H1 (cell line): ENCODE measurements around the gene SLC31A2. TPM values are rescaled to one million over a fixed set of nuclear protein-coding genes. Genes with fewer than 3 reads are reported as not detected.
"Not testable (repeated sequence)": the region's sequence is repeated elsewhere in the genome, so short reads cannot be mapped to it uniquely, and the experiment has no call there.

Source experiments
- CTCF ChIA-PET: fragments of 300-600 bp; sonication (Branson Sonifier 250); formaldehyde crosslinking; loops from one replicate; lab custom pipeline; 2021; ENCODE audit not compliant: partially characterized antibody; lab: Charles Lee
- POLR2A ChIA-PET: fragments of 300-600 bp; sonication (Branson Sonifier 250); formaldehyde crosslinking; loops from one replicate; lab custom pipeline; 2021; ENCODE audit warnings: inconsistent platforms; ENCODE audit not compliant: partially characterized antibody; lab: Charles Lee
- DNase-seq, 2 experiments: peaks; one replicate each; pipeline versions ENCODE4 v3.0.0 to v3.0.0-alpha.2; 2010 to 2022; ENCODE audit warnings: low spot score in 2 of 2, low read depth in 1 of 2, mixed read lengths in 1 of 2
- FAIRE-seq: peaks from 2 replicates; lab custom pipeline; 2011; peaks lifted over from hg19 to GRCh38; lab: Jason Lieb, UNC
- H2AFZ ChIP-seq: 2 replicates; pipeline ENCODE4 v1.8.1; 2012; ENCODE audit warnings: low read length, inconsistent platforms
- H2AK5ac ChIP-seq: 2 replicates; pipeline ENCODE4 v1.6.1; 2013; ENCODE audit warnings: low read depth, low read length
- H2BK120ac ChIP-seq: replicated peaks from 2 replicates; pipeline ENCODE3; 2013; ENCODE audit warnings: low read depth, low read length, inconsistent platforms
- H2BK12ac ChIP-seq: 2 replicates; pipeline ENCODE4 v1.6.1; 2013; ENCODE audit warnings: low read depth, low read length
- H2BK15ac ChIP-seq: 2 replicates; pipeline ENCODE4 v1.6.1; 2013; ENCODE audit warnings: low read length
- H2BK20ac ChIP-seq: 2 replicates; pipeline ENCODE4 v1.6.1; 2013; ENCODE audit warnings: low read length
- H2BK5ac ChIP-seq: 2 replicates; pipeline ENCODE4 v1.6.1; 2013; ENCODE audit warnings: low read depth, low read length
- H3K14ac ChIP-seq: 2 replicates; pipeline ENCODE4 v1.6.1; 2013; ENCODE audit warnings: inconsistent platforms; ENCODE audit not compliant: insufficient read length
- H3K18ac ChIP-seq: 2 replicates; pipeline ENCODE4 v1.6.1; 2013; ENCODE audit warnings: low read length; ENCODE audit errors: extremely low read depth
- H3K23ac ChIP-seq: 2 replicates; pipeline ENCODE4 v1.6.1; 2013; ENCODE audit warnings: inconsistent platforms; ENCODE audit not compliant: insufficient read length
- H3K23me2 ChIP-seq: 2 replicates; pipeline ENCODE4 v1.6.1; 2013; ENCODE audit warnings: low read depth, low read length
- H3K27ac ChIP-seq: 2 replicates; pipeline ENCODE4 v1.6.1; 2011; ENCODE audit warnings: low read depth, low read length, inconsistent platforms
- H3K27me3 ChIP-seq, 4 experiments: replicated peaks in 1 of 4; 1 replicate in 1 of 4; 2 replicates in 3 of 4; pipeline versions ENCODE4 v1.6.1 to v1.8.1; 2011 to 2013; ENCODE audit warnings: low read length in 3 of 4, mild to moderate bottlenecking in 3 of 4, inconsistent platforms in 2 of 4, mixed read lengths in 2 of 4, moderate library complexity in 1 of 4; ENCODE audit not compliant: control insufficient read depth in 3 of 4, insufficient read depth in 3 of 4; ENCODE audit errors: extremely low read depth in 1 of 4
- H3K36me3 ChIP-seq, 4 experiments: 2 replicates each; pipeline versions ENCODE4 v1.6.1 to v1.8.1; 2011 to 2013; ENCODE audit warnings: mild to moderate bottlenecking in 4 of 4, low read length in 3 of 4, moderate library complexity in 2 of 4, control low read depth in 1 of 4, inconsistent platforms in 1 of 4; ENCODE audit not compliant: insufficient read depth in 4 of 4, control insufficient read depth in 2 of 4
- H3K4ac ChIP-seq: replicated peaks from 2 replicates; pipeline ENCODE3; 2013; ENCODE audit warnings: low read length, low read depth, mixed read lengths, inconsistent platforms; ENCODE audit not compliant: insufficient read length
- H3K4me1 ChIP-seq, 4 experiments: replicated peaks in 1 of 4; 1 replicate in 1 of 4; 2 replicates in 3 of 4; pipeline versions ENCODE4 v1.6.1 to v1.8.1; 2011 to 2013; ENCODE audit warnings: low read length in 3 of 4, inconsistent platforms in 2 of 4, mixed read lengths in 1 of 4; ENCODE audit not compliant: insufficient read depth in 4 of 4, control insufficient read depth in 3 of 4
- H3K4me2 ChIP-seq, 2 experiments: 2 replicates each; pipeline versions ENCODE4 v1.6.1 to v1.8.1; 2011 to 2013; ENCODE audit warnings: low read depth in 2 of 2, low read length in 2 of 2, control low read depth in 1 of 2, inconsistent platforms in 1 of 2, mild to moderate bottlenecking in 1 of 2; ENCODE audit not compliant: insufficient read depth in 1 of 2
- H3K4me3 ChIP-seq, 4 experiments: fragments of 200-600, 300-600 bp in 1 of 4; sonication (generic), shearing (Covaris generic), sonication (Bioruptor Twin) in 1 of 4; 2 replicates each; pipeline versions ENCODE4 v1.5.1 to v1.8.1; 2011 to 2016; ENCODE audit warnings: low read length in 4 of 4, low read depth in 3 of 4, control low read depth in 2 of 4, inconsistent platforms in 2 of 4, mild to moderate bottlenecking in 2 of 4, mixed read lengths in 1 of 4, moderate library complexity in 1 of 4; ENCODE audit not compliant: insufficient read depth in 2 of 4; ENCODE audit errors: extremely low read depth in 1 of 4
- H3K56ac ChIP-seq: replicated peaks from 2 replicates; pipeline ENCODE3; 2013; ENCODE audit warnings: low read depth, mild to moderate bottlenecking, mixed read lengths, low read length, inconsistent platforms; ENCODE audit not compliant: insufficient read length
- H3K79me1 ChIP-seq: 2 replicates; pipeline ENCODE4 v1.6.1; 2013; ENCODE audit warnings: low read depth, low read length, control low read depth
- H3K79me2 ChIP-seq, 2 experiments: 2 replicates each; pipeline versions ENCODE4 v1.6.1 to v1.8.1; 2012 to 2013; ENCODE audit warnings: low read length in 2 of 2, mild to moderate bottlenecking in 2 of 2, inconsistent platforms in 1 of 2; ENCODE audit not compliant: insufficient read depth in 2 of 2, control insufficient read depth in 1 of 2
- H3K9ac ChIP-seq, 4 experiments: replicated peaks in 1 of 4; 1 replicate in 1 of 4; 2 replicates in 3 of 4; pipeline versions ENCODE4 v1.6.1 to v1.8.1; 2011 to 2013; ENCODE audit warnings: low read depth in 3 of 4, low read length in 3 of 4, control low read depth in 2 of 4, mild to moderate bottlenecking in 2 of 4, moderate library complexity in 2 of 4, inconsistent platforms in 1 of 4; ENCODE audit errors: extremely low read depth in 1 of 4
- H3K9me3 ChIP-seq, 2 experiments: 2 replicates each; pipeline versions ENCODE4 v1.6.1 to v1.8.1; 2012 to 2013; ENCODE audit warnings: mild to moderate bottlenecking in 2 of 2, moderate library complexity in 2 of 2, control low read depth in 1 of 2, inconsistent platforms in 1 of 2, low read depth in 1 of 2, low read length in 1 of 2, mixed read lengths in 1 of 2; ENCODE audit not compliant: insufficient read depth in 2 of 2
- H4K20me1 ChIP-seq, 2 experiments: replicated peaks in 1 of 2; 2 replicates each; pipeline versions ENCODE3 to v1.8.1; 2011 to 2013; ENCODE audit warnings: inconsistent platforms in 2 of 2, low read length in 2 of 2, mild to moderate bottlenecking in 1 of 2; ENCODE audit not compliant: insufficient read depth in 2 of 2, control insufficient read depth in 1 of 2
- H4K5ac ChIP-seq: 2 replicates; pipeline ENCODE4 v1.6.1; 2013; ENCODE audit warnings: low read length, low read depth, mixed read lengths, inconsistent platforms; ENCODE audit not compliant: insufficient read length
- H4K8ac ChIP-seq: 2 replicates; pipeline ENCODE4 v1.8.0; 2013; ENCODE audit warnings: mild to moderate bottlenecking, moderate library complexity, low read length, inconsistent platforms; ENCODE audit not compliant: insufficient read depth; ENCODE audit errors: extremely low read depth
- H4K91ac ChIP-seq: replicated peaks from 2 replicates; pipeline ENCODE3; 2013; ENCODE audit warnings: low read length, mixed read lengths, inconsistent platforms; ENCODE audit not compliant: insufficient read length
- BACH1 ChIP-seq: IDR thresholded peaks from 2 replicates; pipeline ENCODE4 v1.6.1; 2012; ENCODE audit warnings: low read length, improper control_type of control experiment
- HDAC2 ChIP-seq, 2 experiments: fragments of 300-600 bp in 1 of 2; sonication (generic) in 1 of 2; IDR thresholded peaks; 2 replicates each; pipeline ENCODE4 v1.6.1; 2011 to 2012; ENCODE audit warnings: low read depth in 2 of 2, low read length in 2 of 2, mild to moderate bottlenecking in 2 of 2, moderate library complexity in 2 of 2, borderline replicate concordance in 1 of 2, inconsistent platforms in 1 of 2
- RAD21 ChIP-seq, 2 experiments: IDR thresholded peaks in 1 of 2; conservative IDR thresholded peaks in 1 of 2; 2 replicates each; pipeline ENCODE4 v1.6.1; 2011; ENCODE audit warnings: low read depth in 2 of 2, low read length in 2 of 2, improper control_type of control experiment in 1 of 2, inconsistent platforms in 1 of 2, mild to moderate bottlenecking in 1 of 2, moderate library complexity in 1 of 2
- TBP ChIP-seq: IDR thresholded peaks from 2 replicates; pipeline ENCODE4 v1.6.1; 2011; ENCODE audit warnings: low read depth, low read length, improper control_type of control experiment
- YY1 ChIP-seq: IDR thresholded peaks from 2 replicates; pipeline ENCODE4 v1.6.1; 2011; ENCODE audit warnings: low read depth, mild to moderate bottlenecking, low read length
- WGBS, 2 experiments: shearing (Covaris generic) in 1 of 2; methylation state at CpG; one replicate each; pipeline versions ENCODE4 v1.1.6 to v1.1.7; 2013 to 2015; ENCODE audit warnings: low lambda C conversion rate in 2 of 2, mixed read lengths in 2 of 2, inconsistent platforms in 1 of 2, low coverage in 1 of 2, missing lambda C conversion rate in 1 of 2; ENCODE audit not compliant: insufficient replicate concordance in 2 of 2, insufficient coverage in 1 of 2, insufficient read length in 1 of 2; ENCODE audit errors: extremely low coverage in 1 of 2, missing lambda C conversion rate in 1 of 2; 5-methylcytosine and 5-hydroxymethylcytosine counted together
- polyA plus RNA-seq, 7 experiments: library from polyadenylated mRNA; depleted of rRNA in 3 of 7; stranded (reverse) in 5 of 7; unstranded in 2 of 7; fragments of >200 nt in 5 of 7; fragments of 200-250 nt in 2 of 7; gene quantifications; 1 replicate in 5 of 7; 2 replicates in 1 of 7; 4 replicates in 1 of 7; pipeline versions ENCODE4 v1.2.1 to v1.2.3, GENCODE V29; 2011 to 2013; ENCODE audit warnings: missing spikeins in 2 of 7, mixed read lengths in 2 of 7
- total RNA-seq: library from RNA; stranded (reverse); fragmentation: NEBNext Ultra II Directional; extraction: Animal tissue kit (Norgen Biotek cat#: 25700); gene quantifications from 2 replicates; pipeline ENCODE4 v1.2.1, GENCODE V29; 2021

Gene SLC31A2
- total and polyA plus RNA-seq, 2 of the 8 experiments (the other 6 are each of a cell fraction or from before 2014, with no cell fraction given), result 2.0 to 2.9 TPM

DNA sequence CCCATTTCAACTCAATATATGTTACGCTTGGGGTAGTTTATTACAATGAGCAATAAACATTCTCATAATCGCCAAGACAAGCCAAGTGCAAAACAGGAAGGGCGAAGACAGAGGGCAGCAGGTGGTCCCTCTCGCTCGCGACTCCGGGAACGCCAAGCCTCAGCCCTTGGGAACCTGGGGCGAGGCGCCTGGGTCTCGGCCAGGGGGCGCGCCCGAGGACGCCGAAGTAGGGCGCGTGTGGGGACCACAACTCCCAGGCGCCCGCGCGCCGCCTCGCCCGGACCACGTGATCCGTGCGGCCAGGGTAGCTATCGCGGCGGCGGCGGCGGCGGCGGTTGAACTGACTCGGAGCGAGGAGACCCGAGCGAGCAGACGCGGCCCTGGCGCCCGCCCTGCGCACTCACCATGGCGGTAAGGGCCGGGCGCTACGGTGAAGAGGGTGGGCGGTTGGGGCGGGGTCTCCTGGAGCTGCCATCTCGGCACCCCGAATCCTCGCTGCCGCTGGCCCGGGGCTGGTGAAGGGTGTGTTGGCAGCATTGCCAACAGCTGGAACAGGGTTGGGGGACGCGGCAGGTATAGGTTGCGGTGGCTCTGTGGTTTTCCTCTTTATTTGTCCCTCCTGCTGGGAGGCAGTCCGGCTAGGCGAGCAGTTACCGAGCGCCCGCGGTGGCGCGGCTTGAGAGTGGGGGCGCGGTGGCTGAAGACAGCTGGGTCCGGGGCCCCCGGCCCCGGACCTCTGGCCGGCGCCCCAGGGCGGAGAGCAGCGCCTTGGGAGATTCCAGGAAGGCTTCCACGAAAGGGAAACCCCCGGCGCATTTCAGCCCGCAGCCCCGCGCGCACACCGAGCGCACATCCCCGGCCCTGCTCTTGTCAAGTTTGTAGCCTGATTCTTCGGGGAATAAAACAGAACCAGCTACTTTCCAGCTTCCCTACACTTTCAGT is at the start of gene SLC31A2 (continued):
- 0 out of 4 replicates have a peak, but pooled peaks of 1 of the 2 experiments have one; percentile 7 for TF ChIP-seq HDAC2 (IDR thresholded peaks at IDR 0.05; ENCODE audit: borderline replicate concordance in 1 of 2, low read depth in 2 of 2, low read length in 2 of 2)
- 0 out of 2 replicates have a peak, but pooled peaks have one; percentile 50 for TF ChIP-seq YY1
- peak; percentile 18; the same call in 1 of the 2 replicates for TF ChIP-seq TBP
- TF ChIP-seq RAD21 (IDR thresholded peaks at IDR 0.05 in 1 of 2, conservative IDR thresholded peaks at IDR 0.05 in 1 of 2; ENCODE audit: low read depth in 2 of 2, low read length in 2 of 2), result peak in 1 of 2 experiments; percentile 20; a peak in 1 of 4 replicates
- no peak for TF ChIP-seq BACH1

DNA sequence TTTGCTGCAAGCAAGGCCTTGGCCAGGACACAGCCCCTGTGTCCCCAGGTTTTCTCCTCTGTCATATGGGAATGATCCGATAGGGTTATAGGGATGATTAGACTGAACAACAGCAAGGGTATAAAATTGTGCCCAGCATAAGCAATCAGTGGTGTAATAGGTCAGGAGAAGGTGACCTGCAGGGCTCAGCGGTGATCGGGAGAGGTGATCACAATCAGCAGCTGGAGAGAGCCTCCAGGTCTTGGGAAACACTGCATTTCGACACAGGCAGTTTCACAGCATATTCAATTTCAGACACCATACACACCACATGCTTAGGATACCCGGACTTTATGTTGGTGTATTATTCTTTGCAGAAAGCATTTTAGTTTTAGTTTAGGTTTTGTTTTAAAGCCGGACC is 45.5 kb upstream of the SLC31A2 start:
- H3K18ac ChIP-seq, H4K8ac ChIP-seq, H3K4me3 ChIP-seq, H3K79me1 ChIP-seq, H2BK120ac ChIP-seq, H4K91ac ChIP-seq, H3K23ac ChIP-seq, H3K56ac ChIP-seq, H4K5ac ChIP-seq, H3K4me1 ChIP-seq, H2AK5ac ChIP-seq, H4K20me1 ChIP-seq, H2AFZ ChIP-seq, POLR2A ChIA-PET, H3K36me3 ChIP-seq, H3K4me2 ChIP-seq, H2BK5ac ChIP-seq, H3K23me2 ChIP-seq, H3K4ac ChIP-seq, H3K79me2 ChIP-seq, H2BK15ac ChIP-seq, H3K27ac ChIP-seq, H3K14ac ChIP-seq, H3K9me3 ChIP-seq, H2BK20ac ChIP-seq, DNase-seq, H3K9ac ChIP-seq, H2BK12ac ChIP-seq: not testable (repeated sequence)
- H3K27me3 ChIP-seq, result peaks cover 0 to 16% (median 2%) of the 10 kb centered on the region in 4 experiments; a peak in 5 of 7 replicates
- FAIRE-seq, result peak; percentile 86
- WGBS, 2 experiments, result no CpG with 5 or more reads among the region's 6 CpGs
- CTCF ChIA-PET, result interaction anchor here (0.8 to 1.1 kb wide), 2 partner anchors 134 to 182 kb away, joined by 3 to 4 read pairs; no protein-coding TSS in a partner anchor
